ENCODE measurements around the gene CSAG2. TPM values are rescaled to one million over a fixed set of nuclear protein-coding genes. Genes with fewer than 3 reads are reported as not detected.

Gene CSAG2, protein sequence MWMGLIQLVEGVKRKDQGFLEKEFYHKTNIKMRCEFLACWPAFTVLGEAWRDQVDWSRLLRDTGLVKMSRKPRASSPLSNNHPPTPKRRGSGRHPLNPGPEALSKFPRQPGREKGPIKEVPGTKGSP
- total RNA-seq: not detected

DNA sequence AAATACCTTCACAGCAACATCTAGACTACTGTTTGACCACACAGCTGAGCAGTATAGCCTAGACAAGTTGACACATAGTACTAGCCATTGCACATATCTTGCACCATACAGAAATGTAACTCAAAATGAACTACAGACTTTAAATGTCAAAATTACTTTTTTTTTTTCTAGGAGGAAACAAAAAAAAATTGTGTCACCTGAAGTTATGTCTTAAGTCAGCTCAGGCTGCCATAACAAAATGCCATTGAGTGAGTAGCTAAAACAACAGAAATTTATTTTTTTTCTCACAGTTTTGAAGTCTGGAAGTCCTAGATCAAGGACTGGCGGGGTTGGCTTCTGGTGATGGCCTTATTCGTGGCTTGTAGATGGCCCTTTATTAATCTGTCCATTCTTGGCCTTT lies at the start of gene CSAG2:
TSS of gene CSAG2 (minus strand) at position 101 of the 400 bp plus-strand sequence. CDS start 161 bp downstream, outside the sequence.

DNA sequence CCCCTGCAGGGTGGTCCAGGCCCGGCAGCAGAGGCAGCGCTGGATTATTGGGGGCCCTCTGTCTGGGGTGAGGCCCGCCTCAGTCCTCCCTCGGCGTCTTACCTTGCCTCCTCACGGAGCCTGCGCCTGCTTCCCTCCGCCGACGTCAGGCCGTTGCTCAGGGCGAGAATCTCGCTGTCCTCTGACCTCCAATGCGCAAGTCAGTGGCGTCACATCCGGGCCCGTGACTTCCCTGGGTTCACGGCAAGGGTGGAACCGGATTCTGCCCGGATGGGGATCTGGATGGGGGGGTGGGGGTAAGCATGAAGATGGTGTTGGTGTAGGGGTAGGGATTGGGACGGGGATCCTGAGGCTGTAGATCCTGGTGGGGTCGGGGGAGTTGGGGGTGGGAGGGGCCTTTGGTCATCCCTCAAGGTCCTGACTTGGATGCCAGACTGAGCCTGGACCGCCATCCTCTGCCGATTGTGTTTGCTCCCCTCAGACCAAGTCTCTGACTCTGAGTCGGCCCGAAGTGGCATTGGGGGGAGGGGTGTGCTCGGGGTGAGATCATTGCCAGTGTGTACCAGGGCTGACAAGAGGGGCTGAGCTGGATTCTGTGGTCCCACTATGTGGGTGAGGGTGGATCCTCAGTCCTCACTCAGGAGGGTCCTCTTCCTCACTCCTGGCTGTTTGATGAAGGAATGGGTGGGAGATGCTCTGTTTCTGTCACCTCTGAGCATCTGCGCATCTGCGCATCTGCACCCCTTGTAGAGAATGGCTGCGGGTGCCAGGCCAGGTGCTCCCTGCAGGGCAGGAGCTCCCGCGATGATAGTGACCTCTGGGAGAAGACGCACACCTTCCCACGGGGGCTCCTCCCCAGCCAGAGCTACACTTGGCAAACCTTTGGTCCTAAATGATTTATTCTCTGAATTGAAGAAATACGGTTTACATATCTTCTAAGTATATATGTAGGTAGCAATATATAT lies 44.9 kb upstream of the CSAG2 start, which contains the start of gene MAGEA2:
TSS of gene MAGEA2 (minus strand) at position 157 of the 965 bp plus-strand sequence. CDS start 2,479 bp downstream, outside the sequence.

DNA sequence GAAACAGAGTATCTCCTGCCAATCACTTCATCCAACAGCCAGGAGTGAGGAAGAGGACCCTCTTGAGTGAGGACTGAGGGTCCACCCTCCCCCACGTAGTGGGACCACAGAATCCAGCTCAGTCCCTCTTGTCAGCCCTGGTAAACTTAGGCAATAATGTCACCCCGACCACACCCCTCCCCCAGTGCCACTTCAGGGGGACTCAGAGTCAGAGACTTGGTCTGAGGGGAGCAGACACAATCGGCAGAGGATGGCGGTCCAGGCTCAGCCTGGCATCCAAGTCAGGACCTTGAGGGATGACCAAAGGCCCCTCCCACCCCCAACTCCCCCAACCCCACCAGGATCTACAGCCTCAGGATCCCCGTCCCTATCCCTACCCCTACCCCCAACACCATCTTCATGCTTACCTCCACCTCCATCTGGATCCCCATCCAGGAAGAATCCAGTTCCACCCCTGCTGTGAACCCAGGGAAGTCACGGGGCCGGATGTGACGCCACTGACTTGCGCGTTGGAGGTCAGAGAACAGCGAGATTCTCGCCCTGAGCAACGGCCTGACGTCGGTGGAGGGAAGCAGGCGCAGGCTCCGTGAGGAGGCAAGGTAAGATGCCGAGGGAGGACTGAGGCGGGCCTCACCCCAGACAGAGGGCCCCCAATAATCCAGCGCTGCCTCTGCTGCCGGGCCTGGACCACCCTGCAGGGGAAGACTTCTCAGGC lies 24.3 kb upstream of the CSAG2 start, which contains the start of the genes CSAG1 and MAGEA12:
TSS of gene CSAG1 (minus strand) at position 461 of the 715 bp plus-strand sequence. CDS start 1,261 bp downstream, outside the sequence.
TSS of gene MAGEA12 (plus strand) at position 497 of the 715 bp plus-strand sequence. CDS start 2,405 bp downstream, outside the sequence.

DNA sequence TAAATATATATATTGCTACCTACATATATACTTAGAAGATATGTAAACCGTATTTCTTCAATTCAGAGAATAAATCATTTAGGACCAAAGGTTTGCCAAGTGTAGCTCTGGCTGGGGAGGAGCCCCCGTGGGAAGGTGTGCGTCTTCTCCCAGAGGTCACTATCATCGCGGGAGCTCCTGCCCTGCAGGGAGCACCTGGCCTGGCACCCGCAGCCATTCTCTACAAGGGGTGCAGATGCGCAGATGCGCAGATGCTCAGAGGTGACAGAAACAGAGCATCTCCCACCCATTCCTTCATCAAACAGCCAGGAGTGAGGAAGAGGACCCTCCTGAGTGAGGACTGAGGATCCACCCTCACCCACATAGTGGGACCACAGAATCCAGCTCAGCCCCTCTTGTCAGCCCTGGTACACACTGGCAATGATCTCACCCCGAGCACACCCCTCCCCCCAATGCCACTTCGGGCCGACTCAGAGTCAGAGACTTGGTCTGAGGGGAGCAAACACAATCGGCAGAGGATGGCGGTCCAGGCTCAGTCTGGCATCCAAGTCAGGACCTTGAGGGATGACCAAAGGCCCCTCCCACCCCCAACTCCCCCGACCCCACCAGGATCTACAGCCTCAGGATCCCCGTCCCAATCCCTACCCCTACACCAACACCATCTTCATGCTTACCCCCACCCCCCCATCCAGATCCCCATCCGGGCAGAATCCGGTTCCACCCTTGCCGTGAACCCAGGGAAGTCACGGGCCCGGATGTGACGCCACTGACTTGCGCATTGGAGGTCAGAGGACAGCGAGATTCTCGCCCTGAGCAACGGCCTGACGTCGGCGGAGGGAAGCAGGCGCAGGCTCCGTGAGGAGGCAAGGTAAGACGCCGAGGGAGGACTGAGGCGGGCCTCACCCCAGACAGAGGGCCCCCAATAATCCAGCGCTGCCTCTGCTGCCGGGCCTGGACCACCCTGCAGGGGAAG lies 5.0 kb upstream of the CSAG2 start, which contains the start of gene MAGEA2B:
TSS of gene MAGEA2B (plus strand) at position 814 of the 973 bp plus-strand sequence. CDS start 2,479 bp downstream, outside the sequence.

DNA sequence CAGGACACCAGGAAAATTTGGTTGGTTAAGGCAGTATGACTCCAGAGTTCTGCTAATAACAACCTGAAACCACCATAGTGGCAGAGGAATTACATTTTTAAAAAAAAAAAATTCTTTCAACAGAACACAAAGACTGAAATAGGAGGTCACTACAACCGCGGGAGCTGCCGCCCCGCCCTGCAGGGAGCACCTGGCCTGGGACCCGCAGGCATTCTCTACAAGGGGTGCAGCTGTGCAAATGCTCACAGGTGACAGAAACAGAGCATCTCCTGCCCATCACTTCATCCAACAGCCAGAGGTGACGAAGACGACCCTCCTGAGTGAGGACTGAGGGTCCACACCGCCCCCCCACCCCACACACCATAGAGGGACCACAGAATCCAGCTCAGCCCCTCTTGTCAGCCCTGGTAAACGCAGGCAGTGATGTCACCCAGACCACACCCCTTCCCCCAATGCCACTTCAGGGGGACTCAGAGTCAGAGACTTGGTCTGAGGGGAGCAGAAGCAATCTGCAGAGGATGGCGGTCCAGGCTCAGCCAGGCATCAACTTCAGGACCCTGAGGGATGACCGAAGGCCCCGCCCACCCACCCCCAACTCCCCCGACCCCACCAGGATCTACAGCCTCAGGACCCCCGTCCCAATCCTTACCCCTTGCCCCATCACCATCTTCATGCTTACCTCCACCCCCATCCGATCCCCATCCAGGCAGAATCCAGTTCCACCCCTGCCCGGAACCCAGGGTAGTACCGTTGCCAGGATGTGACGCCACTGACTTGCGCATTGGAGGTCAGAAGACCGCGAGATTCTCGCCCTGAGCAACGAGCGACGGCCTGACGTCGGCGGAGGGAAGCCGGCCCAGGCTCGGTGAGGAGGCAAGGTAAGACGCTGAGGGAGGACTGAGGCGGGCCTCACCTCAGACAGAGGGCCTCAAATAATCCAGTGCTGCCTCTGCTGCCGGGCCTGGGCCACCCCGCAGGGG lies 10.8 kb downstream of the CSAG2 start, which contains the start of gene MAGEA3:
TSS of gene MAGEA3 (plus strand) at position 843 of the 980 bp plus-strand sequence. CDS start 2,039 bp downstream, outside the sequence.

Other genes starting within 250 kb of the CSAG2 start
- 1.3 TPM for gene GABRQ, start 71.4 kb downstream of the CSAG2 start, total RNA-seq
- gene MAGEA3, start 10.5 kb downstream of the CSAG2 start, total RNA-seq: not detected
- not detected for gene MAGEA2B, start 5.4 kb upstream of the CSAG2 start, total RNA-seq
- gene CSAG1, start 24.4 kb upstream of the CSAG2 start, total RNA-seq: not detected
- gene MAGEA12, start 24.5 kb upstream of the CSAG2 start, total RNA-seq: not detected
- not detected for gene MAGEA2, start 44.6 kb upstream of the CSAG2 start, total RNA-seq
- gene CSAG3, start 49.9 kb upstream of the CSAG2 start, total RNA-seq: not detected
- not detected for gene MAGEA6, start 60.4 kb upstream of the CSAG2 start, total RNA-seq
- gene CETN2, start 121.5 kb upstream of the CSAG2 start, total RNA-seq: 43.5 TPM
- gene NSDHL, start 121.8 kb upstream of the CSAG2 start, total RNA-seq: 36.3 TPM
- 3.8 TPM for gene ZNF185, start 188.8 kb upstream of the CSAG2 start, total RNA-seq